Fibroblast of the aortic adventitia (primary cell): ENCODE measurements around the gene ZNF598. TPM values are rescaled to one million over a fixed set of nuclear protein-coding genes. Genes with fewer than 3 reads are reported as not detected.

ENCODE experiments used
- DNase-seq: peaks from one replicate; pipeline ENCODE4 v3.0.0-alpha.2; 2010; ENCODE audit warnings: low read depth
- H3K4me3 ChIP-seq: 2 replicates; pipeline ENCODE4 v1.5.1; 2011; ENCODE audit warnings: low read depth, mild to moderate bottlenecking, control low read depth, low read length, moderate library complexity
- total RNA-seq: library from RNA; depleted of rRNA; stranded (reverse); fragments of >200 nt; gene quantifications from 2 replicates; pipeline ENCODE4 v1.2.3, GENCODE V29; 2012; ENCODE audit warnings: low replicate concordance
- TF ChIP-seq, protein P1 (sequence below): IDR thresholded peaks from 2 replicates; pipeline ENCODE4 v1.5.1; 2011; ENCODE audit warnings: mild to moderate bottlenecking, low read length, control low read depth, inconsistent platforms; ENCODE audit not compliant: insufficient read depth

ZNF598 gene
- total RNA-seq, 1 donor = 18.8 TPM

DNA sequence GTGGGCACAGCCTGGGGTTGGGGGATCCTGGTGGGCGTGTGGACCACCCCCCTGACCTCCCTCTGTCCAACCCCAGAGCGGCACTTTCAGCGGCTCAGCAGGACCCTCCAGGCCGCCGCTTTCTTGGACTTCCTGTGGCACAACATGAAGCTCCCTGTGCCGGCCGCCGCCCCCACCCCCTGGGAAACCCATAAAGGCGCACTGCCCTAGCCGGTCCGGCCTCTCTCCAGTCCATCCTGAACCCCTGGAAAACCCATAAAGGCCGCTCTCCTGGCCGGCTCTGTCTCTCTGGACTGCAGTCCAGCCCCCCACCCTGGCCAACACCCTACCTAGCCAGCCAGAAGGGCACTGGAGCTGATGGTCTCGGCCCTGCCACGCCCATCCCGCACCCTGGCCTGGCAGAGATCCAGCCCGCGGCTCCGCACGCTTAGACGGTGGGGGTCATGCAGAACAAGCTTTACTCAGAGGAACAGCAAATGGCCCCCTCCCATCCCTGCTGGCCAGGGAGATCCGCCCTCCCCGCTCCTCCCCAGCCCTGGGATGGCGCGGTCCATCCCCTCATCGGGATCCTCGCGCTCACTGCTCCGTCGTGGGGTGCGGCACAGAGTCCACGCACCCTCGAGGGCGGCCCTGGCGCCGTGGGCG is 31.0 kb downstream of the ZNF598 start:
- no peak for DNase-seq
- H3K4me3 ChIP-seq = no peak overlapping the region
- TF ChIP-seq, protein P1, sequence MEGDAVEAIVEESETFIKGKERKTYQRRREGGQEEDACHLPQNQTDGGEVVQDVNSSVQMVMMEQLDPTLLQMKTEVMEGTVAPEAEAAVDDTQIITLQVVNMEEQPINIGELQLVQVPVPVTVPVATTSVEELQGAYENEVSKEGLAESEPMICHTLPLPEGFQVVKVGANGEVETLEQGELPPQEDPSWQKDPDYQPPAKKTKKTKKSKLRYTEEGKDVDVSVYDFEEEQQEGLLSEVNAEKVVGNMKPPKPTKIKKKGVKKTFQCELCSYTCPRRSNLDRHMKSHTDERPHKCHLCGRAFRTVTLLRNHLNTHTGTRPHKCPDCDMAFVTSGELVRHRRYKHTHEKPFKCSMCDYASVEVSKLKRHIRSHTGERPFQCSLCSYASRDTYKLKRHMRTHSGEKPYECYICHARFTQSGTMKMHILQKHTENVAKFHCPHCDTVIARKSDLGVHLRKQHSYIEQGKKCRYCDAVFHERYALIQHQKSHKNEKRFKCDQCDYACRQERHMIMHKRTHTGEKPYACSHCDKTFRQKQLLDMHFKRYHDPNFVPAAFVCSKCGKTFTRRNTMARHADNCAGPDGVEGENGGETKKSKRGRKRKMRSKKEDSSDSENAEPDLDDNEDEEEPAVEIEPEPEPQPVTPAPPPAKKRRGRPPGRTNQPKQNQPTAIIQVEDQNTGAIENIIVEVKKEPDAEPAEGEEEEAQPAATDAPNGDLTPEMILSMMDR = no peak

DNA sequence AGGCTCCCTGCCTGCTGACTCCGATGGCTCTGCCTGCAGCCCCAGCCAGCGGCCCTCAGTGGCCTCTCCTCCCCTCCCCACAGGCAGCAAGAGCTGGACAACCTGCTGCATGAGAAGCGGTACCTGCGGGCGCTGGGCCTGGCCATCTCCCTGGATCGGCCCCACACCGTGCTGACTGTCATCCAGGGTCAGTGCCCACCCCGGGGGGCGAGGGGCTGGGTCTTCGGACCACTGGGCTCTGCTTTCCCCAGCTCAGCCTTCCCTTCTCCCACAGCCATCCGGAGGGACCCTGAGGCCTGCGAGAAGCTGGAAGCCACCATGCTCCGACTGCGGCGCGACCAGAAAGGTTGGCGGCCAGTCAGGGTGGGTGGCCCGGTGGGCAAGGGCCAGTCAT is 31.7 kb downstream of the ZNF598 start:
- no peak overlapping the region for H3K4me3 ChIP-seq
- no peak for DNase-seq
- TF ChIP-seq, protein P1 = no peak

DNA sequence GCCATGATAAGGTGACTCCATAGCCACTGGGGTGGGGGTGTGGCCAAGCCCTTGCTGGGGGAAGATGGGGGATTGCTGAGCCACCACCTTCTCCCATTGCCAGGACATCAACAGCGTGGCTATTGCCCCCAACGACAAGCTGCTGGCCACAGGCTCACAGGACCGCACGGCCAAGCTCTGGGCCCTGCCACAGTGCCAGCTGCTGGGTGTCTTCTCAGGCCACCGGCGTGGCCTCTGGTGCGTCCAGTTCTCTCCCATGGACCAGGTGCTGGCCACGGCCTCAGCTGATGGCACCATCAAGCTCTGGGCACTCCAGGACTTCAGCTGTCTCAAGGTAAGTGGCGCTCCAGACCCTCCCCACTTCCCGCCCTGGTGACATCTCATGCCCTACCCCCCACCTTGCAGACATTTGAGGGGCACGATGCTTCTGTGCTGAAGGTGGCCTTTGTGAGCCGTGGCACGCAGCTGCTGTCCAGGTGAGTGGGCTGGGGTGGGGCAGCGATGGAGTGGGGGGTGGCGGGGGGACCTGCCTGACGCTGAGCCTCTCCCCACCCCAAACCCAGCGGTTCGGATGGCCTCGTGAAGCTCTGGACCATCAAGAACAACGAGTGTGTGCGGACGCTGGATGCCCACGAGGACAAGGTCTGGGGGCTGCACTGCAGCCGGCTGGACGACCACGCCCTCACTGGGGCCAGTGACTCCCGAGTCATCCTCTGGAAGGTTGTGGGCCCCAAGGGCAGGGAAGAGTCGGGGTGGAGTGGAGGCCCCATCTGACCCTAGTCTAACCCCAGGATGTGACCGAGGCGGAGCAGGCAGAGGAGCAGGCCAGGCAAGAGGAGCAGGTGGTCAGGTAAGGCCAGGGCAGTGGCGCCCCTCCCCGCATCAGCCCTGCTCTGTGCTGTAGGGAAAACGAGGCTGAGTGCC is 32.4 kb downstream of the ZNF598 start:
- no peak overlapping the region for H3K4me3 ChIP-seq
- TF ChIP-seq, protein P1 = no peak
- DNase-seq = no peak

DNA sequence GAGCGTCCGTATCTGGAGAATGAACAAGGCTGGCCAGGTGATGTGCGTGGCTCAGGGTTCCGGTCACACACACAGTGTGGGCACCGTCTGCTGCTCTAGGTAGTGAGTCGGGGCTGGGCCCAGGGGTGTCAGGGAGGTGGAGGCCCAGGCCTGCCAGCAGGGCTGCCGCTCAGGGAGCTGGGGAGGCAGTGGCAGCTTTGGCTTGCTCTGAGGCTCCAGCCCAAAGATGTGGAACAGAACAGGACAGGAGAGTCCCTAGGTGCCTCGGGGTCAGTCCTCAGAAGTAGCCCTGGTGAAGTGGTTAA is 33.5 kb downstream of the ZNF598 start:
- no peak for DNase-seq
- no peak overlapping the region for H3K4me3 ChIP-seq
- TF ChIP-seq, protein P1 = no peak

DNA sequence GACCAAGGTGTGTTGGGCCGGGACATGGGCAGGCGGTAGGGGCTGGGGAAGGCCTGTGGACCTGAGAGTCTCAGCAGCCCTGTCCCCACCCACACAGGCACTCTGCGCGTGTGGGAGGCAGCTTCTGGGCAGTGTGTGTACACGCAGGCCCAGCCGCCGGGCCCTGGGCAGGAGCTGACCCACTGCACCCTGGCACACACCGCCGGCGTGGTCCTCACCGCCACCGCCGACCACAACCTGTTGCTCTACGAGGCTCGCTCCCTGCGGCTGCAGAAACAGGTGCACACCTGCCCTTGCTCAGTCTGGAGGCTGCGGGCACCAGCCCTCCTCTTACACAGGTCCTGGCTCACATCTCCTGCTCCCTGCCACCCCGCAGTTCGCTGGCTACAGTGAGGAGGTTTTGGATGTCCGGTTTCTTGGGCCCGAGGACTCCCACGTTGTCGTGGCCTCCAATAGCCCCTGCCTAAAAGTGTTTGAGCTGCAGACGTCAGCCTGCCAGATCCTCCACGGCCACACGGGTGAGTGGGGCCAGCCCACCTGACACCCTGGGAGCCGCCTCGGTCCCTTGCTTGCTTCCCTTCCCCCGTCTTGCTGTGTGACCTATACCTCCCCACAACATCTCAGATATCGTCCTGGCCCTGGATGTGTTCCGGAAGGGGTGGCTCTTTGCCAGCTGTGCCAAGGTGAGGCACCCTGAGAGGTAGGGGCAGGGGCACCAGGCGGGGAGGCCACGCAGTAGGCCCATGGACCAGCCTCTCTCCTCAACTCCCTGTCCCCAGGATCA is 34.0 kb downstream of the ZNF598 start:
- no peak for DNase-seq
- TF ChIP-seq, protein P1 = no peak
- no peak overlapping the region for H3K4me3 ChIP-seq

DNA sequence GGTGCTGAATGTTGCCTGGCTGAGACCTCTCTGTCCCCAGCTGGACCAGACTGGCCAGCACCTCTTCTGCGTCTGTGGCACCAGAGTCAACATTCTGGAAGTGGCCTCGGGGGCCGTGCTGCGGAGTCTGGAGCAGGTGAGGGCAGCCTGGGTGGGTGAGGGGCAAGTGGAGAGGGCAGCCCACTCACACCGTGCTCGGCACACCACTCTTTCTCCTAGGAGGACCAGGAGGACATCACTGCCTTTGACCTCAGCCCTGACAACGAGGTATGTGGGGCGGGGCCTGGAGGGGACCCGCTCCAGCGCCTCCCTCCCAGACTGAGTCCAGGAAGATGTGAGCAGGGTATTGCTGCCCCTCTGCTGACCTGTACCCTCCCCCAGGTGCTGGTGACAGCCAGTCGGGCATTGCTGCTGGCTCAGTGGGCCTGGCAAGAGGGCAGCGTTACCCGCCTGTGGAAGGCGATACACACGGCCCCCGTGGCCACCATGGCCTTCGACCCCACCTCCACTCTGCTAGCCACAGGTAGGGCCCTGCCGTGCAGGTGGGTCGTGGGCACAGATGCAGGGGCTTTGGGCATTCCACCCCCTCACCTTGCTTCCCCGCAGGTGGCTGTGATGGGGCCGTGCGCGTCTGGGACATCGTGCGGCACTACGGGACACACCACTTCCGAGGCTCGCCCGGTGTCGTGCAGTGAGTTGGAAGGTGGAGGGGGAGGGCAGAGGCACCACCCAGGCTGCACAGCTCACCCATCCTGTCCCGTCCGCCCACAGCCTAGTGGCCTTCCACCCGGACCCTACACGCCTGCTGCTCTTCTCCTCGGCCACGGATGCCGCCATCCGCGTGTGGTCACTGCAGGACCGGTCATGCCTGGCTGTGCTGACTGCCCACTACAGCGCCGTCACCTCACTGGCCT is 35.2 kb downstream of the ZNF598 start:
- TF ChIP-seq, protein P1 = no peak
- DNase-seq = no peak
- H3K4me3 ChIP-seq = no peak overlapping the region
